NT2/D1 (cell line): ENCODE data around the gene ADGB.

Source experiments
- SUZ12 ChIP-seq: IDR thresholded peaks from 2 replicates; pipeline ENCODE4 v1.6.1; 2011; ENCODE audit not compliant: insufficient read length, insufficient read depth; ENCODE audit errors: extremely low read depth
- YY1 ChIP-seq: IDR thresholded peaks from 2 replicates; pipeline ENCODE4 v1.6.1; 2011; ENCODE audit not compliant: insufficient read length, insufficient read depth
- ZNF274 ChIP-seq: IDR thresholded peaks from 2 replicates; pipeline ENCODE4 v1.6.1; 2011; ENCODE audit warnings: mild to moderate bottlenecking, low read depth, low read length

DNA sequence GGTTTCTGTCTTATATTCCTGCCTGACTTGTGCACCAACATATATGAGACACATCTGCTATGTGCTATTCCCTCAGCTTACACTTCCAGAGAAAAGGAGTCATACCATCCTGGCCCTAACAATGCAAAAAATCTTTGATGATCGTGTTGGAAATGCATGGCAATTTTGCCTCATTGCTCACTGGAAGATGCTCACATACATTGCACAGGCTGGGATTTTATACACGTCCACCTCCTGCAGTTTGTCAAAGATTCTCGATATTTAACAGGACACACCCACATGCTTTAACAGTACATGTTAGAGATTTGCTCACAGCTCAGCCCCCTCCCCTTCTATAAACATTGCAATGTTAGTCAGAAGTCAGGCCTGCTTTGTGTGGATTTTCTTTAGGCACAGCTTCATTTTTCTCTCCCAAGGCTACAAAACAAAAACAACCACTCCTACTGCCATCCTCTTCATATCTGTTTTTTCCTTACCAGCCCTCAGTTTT is 66.1 kb downstream of the ADGB start:
- TF ChIP-seq ZNF274: no peak
- no peak for TF ChIP-seq YY1
- TF ChIP-seq SUZ12: no peak
